Activated naive CD8-positive, alpha-beta T cell treated with anti-CD3 and anti-CD28 coated beads, Interleukin-2, amount 50 U/mL, for 24 hours (primary cell): ENCODE measurements around the gene LRRFIP1.
"Not testable (repeated sequence)": the region's sequence is repeated elsewhere in the genome, so short reads cannot be mapped to it uniquely, and the experiment has no call there.

Experiments
- ATAC-seq: fragments of 150-1000 bp; cut with Tn5 transposase; one replicate; pipeline ENCODE4 v1.10.0; 2021
- DNase-seq: peaks from one replicate; pipeline ENCODE4 v3.0.0; 2021
- H3K27ac Mint-ChIP-seq: one replicate; pipeline ENCODE4 v1.8.0; 2021; ENCODE audit warnings: mild to moderate bottlenecking, mixed read lengths
- H3K27me3 Mint-ChIP-seq: one replicate; pipeline ENCODE4 v1.8.0; 2021; ENCODE audit warnings: mixed read lengths
- H3K36me3 Mint-ChIP-seq: one replicate; pipeline ENCODE4 v1.8.0; 2021; ENCODE audit warnings: low read depth, mixed read lengths
- H3K4me1 Mint-ChIP-seq: one replicate; pipeline ENCODE4 v1.8.0; 2021; ENCODE audit warnings: mixed read lengths
- H3K4me3 Mint-ChIP-seq: one replicate; pipeline ENCODE4 v1.8.0; 2021; ENCODE audit warnings: mild to moderate bottlenecking, moderate library complexity, mixed read lengths
- H3K9me3 Mint-ChIP-seq: one replicate; pipeline ENCODE4 v1.8.0; 2021; ENCODE audit warnings: mixed read lengths

Gene LRRFIP1

GRCh38 chr2:237652181-237652580, 24.8 kb downstream of the LRRFIP1 start:
- peaks cover 4% of the 10 kb centered on the region for H3K36me3 Mint-ChIP-seq
- no peak for ATAC-seq
- H3K4me3 Mint-ChIP-seq, result no peak overlapping the region
- H3K9me3 Mint-ChIP-seq, result no peaks in the 10 kb centered on the region
- peaks cover 6% of the 10 kb centered on the region for H3K27me3 Mint-ChIP-seq
- peaks cover 16% of the 10 kb centered on the region for H3K4me1 Mint-ChIP-seq
- no peak overlapping the region for H3K27ac Mint-ChIP-seq
- no peak for DNase-seq

- DNase-seq (no peak), ATAC-seq (no peak)
- peaks cover 4% of the 10 kb centered on the region for H3K36me3 Mint-ChIP-seq
- no peaks in the 10 kb centered on the region for H3K9me3 Mint-ChIP-seq
- no peak overlapping the region for H3K27ac Mint-ChIP-seq
- peaks cover 6% of the 10 kb centered on the region for H3K27me3 Mint-ChIP-seq
- H3K4me1 Mint-ChIP-seq, result peaks cover 16% of the 10 kb centered on the region
- H3K4me3 Mint-ChIP-seq, result no peak overlapping the region
Measured at GRCh38 chr2:237652854-237653253, 25.5 kb downstream of the LRRFIP1 start.

GRCh38 chr2:237653776-237654558, 26.6 kb downstream of the LRRFIP1 start:
- Mint-ChIP-seq H3K4me1 (peaks cover 16% of the 10 kb centered on the region), H3K27me3 (peaks cover 8% of the 10 kb centered on the region), H3K4me3 (no peak overlapping the region), H3K27ac (no peak overlapping the region), H3K9me3 (no peaks in the 10 kb centered on the region), H3K36me3 (peaks cover 4% of the 10 kb centered on the region)
- no peak for DNase-seq
- no peak for ATAC-seq

GRCh38 chr2:237657063-237657462, 29.7 kb downstream of the LRRFIP1 start:
- DNase-seq (no peak), ATAC-seq (no peak)
- H3K4me3 Mint-ChIP-seq, result no peak overlapping the region
- H3K36me3 Mint-ChIP-seq, result no peaks in the 10 kb centered on the region
- H3K27ac Mint-ChIP-seq, result no peak overlapping the region
- peaks cover 4% of the 10 kb centered on the region for H3K27me3 Mint-ChIP-seq
- peaks cover 10% of the 10 kb centered on the region for H3K4me1 Mint-ChIP-seq
- no peaks in the 10 kb centered on the region for H3K9me3 Mint-ChIP-seq

DNA sequence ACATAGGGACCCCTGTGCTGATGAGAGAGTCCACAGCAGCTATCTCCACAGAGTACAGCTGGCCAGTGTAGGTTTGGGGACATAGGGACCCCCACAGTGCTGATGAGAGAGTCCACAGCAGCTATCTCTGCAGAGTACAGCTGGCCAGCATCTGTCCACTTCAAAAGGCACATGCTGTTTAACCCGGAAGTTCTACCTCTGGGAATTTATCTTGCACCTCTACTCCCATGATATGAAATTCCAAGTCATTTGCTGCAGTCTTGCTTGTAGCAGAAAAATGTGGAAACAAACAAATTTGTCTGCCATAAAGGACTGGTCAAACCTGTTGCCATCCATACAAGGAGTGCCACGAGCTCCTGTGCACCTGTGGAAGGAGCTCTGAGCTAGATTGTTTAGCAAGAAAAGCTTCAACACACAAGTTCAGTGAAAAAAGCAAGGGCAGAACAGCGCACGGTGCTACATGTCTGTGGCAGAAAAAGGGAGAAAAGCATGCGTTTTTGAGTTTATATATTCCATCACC, 33.1 kb downstream of the LRRFIP1 start:
- Mint-ChIP-seq H3K27ac (no peak overlapping the region), H3K4me1 (peaks cover 12% of the 10 kb centered on the region), H3K27me3 (peaks cover 2% of the 10 kb centered on the region), H3K9me3 (no peaks in the 10 kb centered on the region), H3K36me3 (no peaks in the 10 kb centered on the region), H3K4me3 (no peak overlapping the region)
- DNase-seq, result no peak
- ATAC-seq, result no peak

GRCh38 chr2:237661270-237661669, 33.9 kb downstream of the LRRFIP1 start:
- DNase-seq (no peak), ATAC-seq (no peak)

GRCh38 chr2:237661799-237662328, 34.5 kb downstream of the LRRFIP1 start:
- Mint-ChIP-seq H3K4me1 (peaks cover 10% of the 10 kb centered on the region), H3K27ac (no peak overlapping the region), H3K4me3 (no peak overlapping the region), H3K9me3 (no peaks in the 10 kb centered on the region), H3K27me3 (peaks cover 2% of the 10 kb centered on the region), H3K36me3 (no peaks in the 10 kb centered on the region)
- ATAC-seq (no peak), DNase-seq (no peak)

More at GRCh38 chr2:237661270-237661669, 33.9 kb downstream of the LRRFIP1 start:
- H3K4me3 Mint-ChIP-seq, result no peak overlapping the region
- H3K27ac Mint-ChIP-seq, result no peak overlapping the region
- peaks cover 2% of the 10 kb centered on the region for H3K27me3 Mint-ChIP-seq
- peaks cover 8% of the 10 kb centered on the region for H3K4me1 Mint-ChIP-seq
- H3K36me3 Mint-ChIP-seq, result no peaks in the 10 kb centered on the region
- no peaks in the 10 kb centered on the region for H3K9me3 Mint-ChIP-seq

DNA sequence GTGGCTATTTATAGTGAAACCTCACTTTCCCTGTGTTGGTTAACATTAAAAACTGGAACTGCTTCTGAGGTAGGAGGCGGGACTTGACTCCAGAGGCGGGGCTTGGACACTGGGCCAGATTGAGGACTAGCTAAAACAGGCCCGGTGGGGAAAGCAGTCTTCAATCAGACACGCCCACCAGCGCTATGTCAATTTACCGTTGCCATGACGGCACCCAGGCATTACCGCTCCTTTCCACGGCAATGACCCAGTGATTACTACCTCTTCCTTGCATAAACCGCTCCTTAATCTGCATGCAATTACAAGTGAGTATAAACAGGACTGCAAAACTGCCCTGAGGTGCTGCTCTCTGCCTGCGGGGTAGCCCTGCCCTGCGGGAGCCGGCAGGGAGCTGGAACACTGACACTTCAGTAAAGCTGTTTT, 35.3 kb downstream of the LRRFIP1 start:
- Mint-ChIP-seq H3K4me3 (no peak overlapping the region), H3K27me3 (peaks cover 2% of the 10 kb centered on the region), H3K27ac (no peak overlapping the region), H3K36me3 (no peaks in the 10 kb centered on the region), H3K4me1 (peaks cover 10% of the 10 kb centered on the region), H3K9me3 (no peaks in the 10 kb centered on the region)
- DNase-seq, result peak; percentile 74
- ATAC-seq, result peak; percentile 89

DNA sequence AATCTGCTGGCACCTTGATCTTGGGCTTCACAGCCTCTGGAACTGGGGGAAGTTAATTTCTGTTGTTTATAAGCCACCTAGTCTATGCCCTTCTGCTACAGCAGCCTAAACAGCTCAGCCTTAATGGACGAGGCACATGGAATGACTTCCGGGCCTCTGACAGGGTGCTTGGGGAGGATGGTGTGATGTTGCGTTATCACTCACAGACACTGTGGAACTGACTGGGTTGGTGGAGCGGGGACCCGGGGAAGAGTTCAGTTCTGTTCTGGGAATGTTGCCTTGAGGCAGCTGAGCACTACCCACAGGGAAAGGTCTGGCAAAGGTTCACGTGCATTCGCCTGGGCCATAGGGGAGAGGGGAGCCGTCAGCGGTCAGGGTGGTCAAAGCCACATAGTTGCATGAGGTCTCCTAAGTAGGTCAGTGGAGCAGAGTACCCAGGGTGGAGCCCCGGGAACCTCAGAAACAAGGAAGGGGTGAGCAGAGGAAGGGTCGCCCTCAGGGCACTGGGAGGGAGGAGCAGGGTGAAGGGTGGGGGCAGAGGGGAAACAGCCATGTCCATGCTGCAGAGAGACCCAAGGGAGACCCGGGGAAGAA, 36.2 kb downstream of the LRRFIP1 start:
- Mint-ChIP-seq H3K4me1 (peaks cover 10% of the 10 kb centered on the region), H3K4me3 (no peak overlapping the region), H3K36me3 (no peaks in the 10 kb centered on the region), H3K27me3 (no peaks in the 10 kb centered on the region), H3K27ac (no peak overlapping the region), H3K9me3 (no peaks in the 10 kb centered on the region)
- DNase-seq (no peak), ATAC-seq (no peak)

DNA sequence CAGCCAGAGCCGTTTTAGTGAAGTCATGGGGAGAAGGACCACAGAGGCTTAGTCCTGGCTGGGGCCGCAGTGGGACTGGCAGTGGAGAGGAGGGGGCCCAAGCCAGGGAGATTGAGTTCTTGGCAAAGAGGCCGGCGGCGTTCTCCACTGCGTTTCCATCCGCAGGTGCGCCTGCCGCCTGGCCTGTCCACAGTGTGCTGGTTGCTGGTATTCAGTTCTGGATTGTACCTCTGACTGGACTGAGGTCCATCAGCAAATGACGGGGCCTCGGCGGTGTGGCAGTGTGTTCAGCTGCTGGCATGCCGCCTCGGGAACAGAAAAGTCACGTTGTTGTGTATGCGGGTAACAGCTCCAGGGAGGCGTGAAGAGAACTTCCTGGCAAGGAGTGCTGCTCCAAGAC, 36.8 kb downstream of the LRRFIP1 start:
- Mint-ChIP-seq H3K9me3 (no peaks in the 10 kb centered on the region), H3K36me3 (no peaks in the 10 kb centered on the region), H3K27ac (no peak overlapping the region), H3K4me3 (no peak overlapping the region), H3K27me3 (no peaks in the 10 kb centered on the region), H3K4me1 (peaks cover 10% of the 10 kb centered on the region)
- DNase-seq, result no peak
- ATAC-seq, result no peak

- Mint-ChIP-seq H3K9me3 (no peaks in the 10 kb centered on the region), H3K36me3 (no peaks in the 10 kb centered on the region), H3K4me1 (peaks cover 17% of the 10 kb centered on the region), H3K4me3 (no peak overlapping the region), H3K27ac (no peak overlapping the region), H3K27me3 (no peaks in the 10 kb centered on the region)
- DNase-seq (no peak), ATAC-seq (no peak)
Measured at GRCh38 chr2:237665713-237666143, 38.3 kb downstream of the LRRFIP1 start.

DNA sequence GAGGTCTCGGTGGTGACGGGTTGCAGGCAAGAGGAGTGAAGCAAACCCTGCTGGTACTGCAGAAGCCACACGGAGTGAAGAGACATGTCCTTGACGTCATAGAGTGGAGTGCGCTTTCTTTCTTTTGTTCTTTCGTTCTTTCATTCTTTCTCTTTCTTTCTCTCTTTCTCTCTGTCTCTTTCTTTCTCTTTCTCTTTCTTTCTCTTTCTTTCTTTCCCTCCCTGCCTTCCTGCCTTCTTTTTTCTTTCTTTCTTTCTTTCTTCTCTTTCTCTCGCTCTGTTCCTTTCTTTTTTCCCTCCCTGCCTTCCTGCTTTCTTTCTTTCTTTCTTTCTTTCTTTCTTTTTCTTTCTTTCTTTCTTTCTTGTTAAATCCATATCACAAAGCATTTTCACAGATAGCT, 39.2 kb downstream of the LRRFIP1 start:
- H3K9me3 Mint-ChIP-seq, result no peaks in the 10 kb centered on the region
- H3K4me3 Mint-ChIP-seq, result no peak overlapping the region
- no peaks in the 10 kb centered on the region for H3K27me3 Mint-ChIP-seq
- H3K27ac Mint-ChIP-seq, result no peak overlapping the region
- peaks cover 17% of the 10 kb centered on the region for H3K4me1 Mint-ChIP-seq
- ATAC-seq, result no peak
- H3K36me3 Mint-ChIP-seq, result no peaks in the 10 kb centered on the region
- DNase-seq, result no peak

GRCh38 chr2:237667050-237667576, 39.7 kb downstream of the LRRFIP1 start:
- peaks cover 20% of the 10 kb centered on the region for H3K4me1 Mint-ChIP-seq
- DNase-seq, ATAC-seq, H3K4me3 Mint-ChIP-seq, H3K9me3 Mint-ChIP-seq, H3K27me3 Mint-ChIP-seq, H3K27ac Mint-ChIP-seq, H3K36me3 Mint-ChIP-seq: not testable (repeated sequence)

DNA sequence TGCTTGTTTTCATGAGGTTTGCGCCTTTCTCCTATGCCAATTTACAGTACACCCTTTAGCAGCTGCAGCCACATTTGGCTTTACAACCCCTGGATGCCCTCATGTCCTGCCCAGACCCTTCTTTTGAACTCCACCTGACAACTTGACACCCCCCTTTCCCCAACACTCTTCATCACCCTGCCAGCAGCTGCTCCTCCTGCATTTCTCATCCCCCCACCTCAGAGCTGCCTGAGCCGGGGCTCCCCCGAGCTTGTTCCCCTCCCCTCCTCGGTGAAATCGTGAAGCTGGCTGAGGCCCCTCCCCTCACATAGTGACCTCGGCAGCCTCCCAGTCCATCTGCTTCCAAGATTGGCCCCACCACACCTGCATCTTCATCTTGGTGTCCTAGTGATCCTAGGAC, 40.5 kb downstream of the LRRFIP1 start:
- Mint-ChIP-seq H3K27ac (no peak overlapping the region), H3K9me3 (no peaks in the 10 kb centered on the region), H3K36me3 (no peaks in the 10 kb centered on the region), H3K4me1 (peaks cover 19% of the 10 kb centered on the region), H3K27me3 (no peaks in the 10 kb centered on the region), H3K4me3 (no peak overlapping the region)
- ATAC-seq (no peak), DNase-seq (no peak)

DNA sequence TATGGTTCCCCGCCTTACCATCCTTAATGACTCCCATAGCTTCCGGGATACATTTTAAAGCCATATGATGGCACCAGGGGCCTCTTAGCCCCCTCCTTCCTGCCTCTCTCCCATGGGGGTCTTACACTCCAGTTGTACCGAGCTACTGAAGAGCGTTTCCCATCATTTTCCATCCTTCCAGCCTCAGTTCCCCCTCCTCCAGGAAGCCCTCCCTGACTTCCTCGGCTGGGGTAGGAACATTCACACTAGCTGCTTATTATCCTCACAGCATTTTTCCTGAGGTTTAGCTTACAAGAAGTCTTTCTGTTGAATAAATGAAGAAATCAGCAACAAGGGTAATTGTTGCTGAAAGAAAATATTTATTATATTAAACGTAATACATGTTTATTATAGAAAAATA, 41.1 kb downstream of the LRRFIP1 start:
- Mint-ChIP-seq H3K36me3 (no peaks in the 10 kb centered on the region), H3K4me1 (peaks cover 23% of the 10 kb centered on the region), H3K27me3 (no peaks in the 10 kb centered on the region), H3K27ac (no peak overlapping the region), H3K4me3 (no peak overlapping the region), H3K9me3 (no peaks in the 10 kb centered on the region)
- DNase-seq (no peak), ATAC-seq (no peak)
